H1 (cell line): ENCODE results near the gene FRS2. TPM values are rescaled to one million over a fixed set of nuclear protein-coding genes. Genes with fewer than 3 reads are reported as not detected.

ENCODE experiments used
- BCL11A ChIP-seq, 2 experiments: IDR thresholded peaks; one replicate each; pipeline ENCODE4 v1.6.1; 2011; ENCODE audit warnings: low read depth in 2 of 2, low read length in 2 of 2, mild to moderate bottlenecking in 2 of 2
- CBX8 ChIP-seq: fragments of 300-800, 300-1000 bp; sonication (generic); IDR thresholded peaks from 2 replicates; pipeline ENCODE4 v1.7.1; 2016; ENCODE audit warnings: low read depth, low read length, borderline replicate concordance
- CEBPB ChIP-seq: IDR thresholded peaks from 2 replicates; pipeline ENCODE4 v1.6.1; 2012; ENCODE audit warnings: low read depth, low read length
- CHD7 ChIP-seq: fragments of 300-600 bp; sonication (generic); IDR thresholded peaks from 2 replicates; pipeline ENCODE4 v1.7.1; 2012; ENCODE audit warnings: low read length, moderate library complexity, mild to moderate bottlenecking, inconsistent platforms; ENCODE audit not compliant: insufficient replicate concordance
- E2F6 ChIP-seq: IDR thresholded peaks from 2 replicates; pipeline ENCODE4 v1.6.1; 2012; ENCODE audit warnings: inconsistent platforms
- EP300 ChIP-seq, 2 experiments: IDR thresholded peaks; 1 replicate in 1 of 2; 2 replicates in 1 of 2; pipeline ENCODE4 v1.6.1; 2011 to 2012; ENCODE audit warnings: low read depth in 2 of 2, low read length in 2 of 2, mild to moderate bottlenecking in 2 of 2, borderline replicate concordance in 1 of 2, inconsistent platforms in 1 of 2, moderate library complexity in 1 of 2
- GABPA ChIP-seq: IDR thresholded peaks from 2 replicates; pipeline ENCODE4 v1.6.1; 2011; ENCODE audit warnings: mild to moderate bottlenecking, low read length, moderate library complexity, borderline replicate concordance; ENCODE audit not compliant: insufficient read depth
- GTF2F1 ChIP-seq: IDR thresholded peaks from 2 replicates; pipeline ENCODE4 v1.6.1; 2012; ENCODE audit warnings: low read depth, low read length, improper control_type of control experiment, borderline replicate concordance
- JUND ChIP-seq: IDR thresholded peaks from 2 replicates; pipeline ENCODE4 v1.6.1; 2011; ENCODE audit warnings: mild to moderate bottlenecking, improper control_type of control experiment, low read length
- SIN3A ChIP-seq, 2 experiments: IDR thresholded peaks in 1 of 2; conservative IDR thresholded peaks in 1 of 2; 2 replicates each; pipeline ENCODE4 v1.6.1; 2011 to 2012; ENCODE audit warnings: low read length in 2 of 2, improper control_type of control experiment in 1 of 2, low read depth in 1 of 2, mild to moderate bottlenecking in 1 of 2
- SUZ12 ChIP-seq: fragments of 200-600 bp; sonication (generic); IDR thresholded peaks from 2 replicates; pipeline ENCODE4 v1.6.1; 2012; ENCODE audit warnings: mild to moderate bottlenecking, inconsistent platforms, low read length, moderate library complexity, mixed read lengths
- polyA plus RNA-seq, 7 experiments: library from polyadenylated mRNA; depleted of rRNA in 3 of 7; stranded (reverse) in 5 of 7; unstranded in 2 of 7; fragments of >200 nt in 5 of 7; fragments of 200-250 nt in 2 of 7; gene quantifications; 1 replicate in 5 of 7; 2 replicates in 1 of 7; 4 replicates in 1 of 7; pipeline versions ENCODE4 v1.2.1 to v1.2.3, GENCODE V29; 2011 to 2013; ENCODE audit warnings: missing spikeins in 2 of 7, mixed read lengths in 2 of 7
- total RNA-seq: library from RNA; stranded (reverse); fragmentation: NEBNext Ultra II Directional; extraction: Animal tissue kit (Norgen Biotek cat#: 25700); gene quantifications from 2 replicates; pipeline ENCODE4 v1.2.1, GENCODE V29; 2021

Gene FRS2
- total and polyA plus RNA-seq, 2 of the 8 experiments (the other 6 are each of a cell fraction or from before 2014, with no cell fraction given): 10.3 to 35.8 TPM

- TF ChIP-seq CHD7 (no peak), CEBPB (no peak), GABPA (no peak), BCL11A (IDR thresholded peaks at IDR 0.05; ENCODE audit: low read depth in 2 of 2, low read length in 2 of 2) (no peak), GTF2F1 (no peak), CBX8 (no peak), SUZ12 (no peak), JUND (no peak), E2F6 (no peak), SIN3A (conservative IDR thresholded peaks at IDR 0.05 in 1 of 2, IDR thresholded peaks at IDR 0.05 in 1 of 2; ENCODE audit: low read depth in 1 of 2, low read length in 2 of 2) (no peak), EP300 (IDR thresholded peaks at IDR 0.05; ENCODE audit: borderline replicate concordance in 1 of 2, low read depth in 2 of 2, low read length in 2 of 2) (no peak)
Observed at GRCh38 chr12:69471076-69471430, 865 bp downstream of the FRS2 start (continued).
